Astrocyte (in vitro differentiated cells and primary cell): ENCODE measurements around the gene DDX46.

Source experiments
- EZH2 ChIP-seq: IDR thresholded peaks from 2 replicates; pipeline ENCODE4 v1.6.1; 2012; ENCODE audit warnings: mild to moderate bottlenecking, low read length, inconsistent platforms; ENCODE audit not compliant: insufficient read depth
- TF ChIP-seq, protein P1 (sequence below): IDR thresholded peaks from 2 replicates; pipeline ENCODE4 v1.5.1; 2011; ENCODE audit warnings: low read depth, mild to moderate bottlenecking, inconsistent platforms, low read length, moderate library complexity; ENCODE audit not compliant: insufficient read depth

DNA sequence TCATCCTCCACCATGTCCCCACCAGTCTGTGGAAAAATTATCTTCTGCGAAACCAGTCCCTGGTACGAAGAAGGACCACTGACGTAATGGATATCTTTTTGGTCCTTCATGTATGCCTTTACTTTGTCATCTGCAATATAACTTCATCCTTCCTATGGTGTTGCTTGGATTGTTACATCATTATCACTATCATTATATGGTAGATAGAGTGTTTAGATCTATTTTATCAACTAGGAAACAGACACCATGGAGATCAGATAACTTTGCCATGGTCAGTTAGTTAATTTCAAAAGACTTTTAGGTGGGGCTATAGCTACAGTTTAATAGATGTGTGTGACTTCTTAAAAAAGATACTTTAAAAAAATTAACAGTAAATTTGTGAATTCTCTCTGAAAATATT, 44.0 kb upstream of the DDX46 start:
- TF ChIP-seq, protein P1, sequence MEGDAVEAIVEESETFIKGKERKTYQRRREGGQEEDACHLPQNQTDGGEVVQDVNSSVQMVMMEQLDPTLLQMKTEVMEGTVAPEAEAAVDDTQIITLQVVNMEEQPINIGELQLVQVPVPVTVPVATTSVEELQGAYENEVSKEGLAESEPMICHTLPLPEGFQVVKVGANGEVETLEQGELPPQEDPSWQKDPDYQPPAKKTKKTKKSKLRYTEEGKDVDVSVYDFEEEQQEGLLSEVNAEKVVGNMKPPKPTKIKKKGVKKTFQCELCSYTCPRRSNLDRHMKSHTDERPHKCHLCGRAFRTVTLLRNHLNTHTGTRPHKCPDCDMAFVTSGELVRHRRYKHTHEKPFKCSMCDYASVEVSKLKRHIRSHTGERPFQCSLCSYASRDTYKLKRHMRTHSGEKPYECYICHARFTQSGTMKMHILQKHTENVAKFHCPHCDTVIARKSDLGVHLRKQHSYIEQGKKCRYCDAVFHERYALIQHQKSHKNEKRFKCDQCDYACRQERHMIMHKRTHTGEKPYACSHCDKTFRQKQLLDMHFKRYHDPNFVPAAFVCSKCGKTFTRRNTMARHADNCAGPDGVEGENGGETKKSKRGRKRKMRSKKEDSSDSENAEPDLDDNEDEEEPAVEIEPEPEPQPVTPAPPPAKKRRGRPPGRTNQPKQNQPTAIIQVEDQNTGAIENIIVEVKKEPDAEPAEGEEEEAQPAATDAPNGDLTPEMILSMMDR = no peak
- TF ChIP-seq EZH2 = no peak
